ENCODE results near the gene MYRF.

DNA sequence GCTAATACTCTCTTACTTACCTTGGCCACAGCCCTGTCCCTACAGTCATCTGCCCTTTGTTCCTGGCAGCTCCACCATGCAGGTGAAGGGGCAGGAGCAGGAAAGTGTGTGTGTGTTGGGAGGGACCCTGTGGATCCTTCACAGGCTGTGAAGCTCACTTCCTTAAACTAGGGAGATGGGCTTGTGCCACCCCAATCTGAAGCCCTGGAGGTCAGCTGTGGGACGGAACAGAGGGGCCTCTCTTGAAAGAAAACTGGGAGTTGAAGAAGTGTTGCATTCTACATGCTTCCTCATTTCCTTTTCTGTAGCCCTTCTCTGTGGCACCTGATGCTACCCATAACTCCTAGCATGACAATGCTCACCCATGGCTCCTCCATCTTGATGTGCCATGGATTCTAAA, 52.7 kb downstream of the MYRF start:
- TF ChIP-seq CTCF (IDR thresholded peaks at IDR 0.05; ENCODE audit: insufficient read depth, low read length) (no peak), REST (IDR thresholded peaks at IDR 0.05; ENCODE audit: insufficient replicate concordance, low read depth) (no peak)

Data from HL-60 (cell line).